Muscle of arm (tissue), 12 donors: ENCODE results near the gene CHST3. TPM values are rescaled to one million over a fixed set of nuclear protein-coding genes. Genes with fewer than 3 reads are reported as not detected.
A peak's percentile ranks its signal among the peaks of the same experiment; 100 is the strongest.

Source experiments
- DNase-seq: peaks from one replicate; pipeline ENCODE4 v3.0.0-alpha.2; 2013
- polyA plus RNA-seq, 12 donors: library from polyadenylated mRNA; unstranded; fragments of 120-200 nt; gene quantifications; one replicate each; pipeline ENCODE4 v1.2.1, GENCODE V29; 2013; ENCODE audit not compliant: insufficient read length in 12 of 12

CHST3 gene
- polyA plus RNA-seq, 12 donors, result 11.2 to 59.4 (median 14.0) TPM

GRCh38 chr10:72009051-72009424 lies 44.8 kb downstream of the CHST3 start:
- no peak for DNase-seq

- peak; percentile 75 for DNase-seq
These were observed 45.4 kb downstream of the CHST3 start for GRCh38 chr10:72009425-72010081.

GRCh38 chr10:72010234-72010973 lies 46.2 kb downstream of the CHST3 start:
- DNase-seq, result no peak

DNA sequence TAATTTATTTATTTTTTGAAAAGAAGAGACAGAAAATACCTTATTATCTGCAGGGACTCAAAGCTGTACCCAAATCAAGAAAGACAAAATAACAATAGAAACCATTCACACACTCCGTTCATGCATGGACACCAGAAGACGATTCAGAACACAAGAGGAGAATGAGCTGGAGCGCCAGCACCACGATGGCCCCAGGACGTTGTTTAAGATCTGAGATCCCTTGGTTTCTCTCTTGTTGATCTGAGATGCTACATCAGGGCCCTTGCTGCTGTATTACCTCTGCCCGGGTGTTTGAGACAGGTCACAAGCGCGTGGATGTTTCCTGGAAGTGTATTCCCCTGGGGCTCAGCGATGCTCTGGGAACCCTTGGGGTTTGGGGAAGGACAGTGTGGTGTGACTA lies 46.8 kb downstream of the CHST3 start:
- no peak for DNase-seq

- DNase-seq, result no peak
These were observed 47.3 kb downstream of the CHST3 start for GRCh38 chr10:72011468-72011867.

DNA sequence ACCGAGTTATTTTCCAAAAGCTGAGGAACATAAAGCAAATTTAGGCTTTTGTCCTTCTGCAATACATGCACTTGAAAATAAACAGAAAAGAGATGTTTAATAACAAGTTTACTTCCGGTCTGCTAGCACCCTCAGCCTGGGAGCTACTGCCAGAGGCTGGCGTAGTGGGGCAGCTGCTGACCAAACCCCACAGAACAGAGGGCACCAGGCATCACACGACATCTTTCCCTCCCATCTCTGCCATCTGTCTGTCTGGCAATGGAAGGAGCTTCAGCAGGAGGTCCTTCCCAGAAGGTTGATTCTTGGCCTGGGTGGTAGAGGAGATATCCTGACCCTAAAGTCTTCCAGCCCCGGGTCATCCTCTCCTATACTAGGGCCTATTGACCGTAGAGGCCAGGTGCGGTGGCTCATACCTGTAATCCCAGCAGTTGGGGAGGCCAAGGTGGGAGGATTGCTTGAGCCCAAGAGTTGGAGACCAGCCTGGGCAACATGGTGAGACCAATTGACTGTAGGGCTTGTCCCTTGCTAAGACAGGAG lies 47.8 kb downstream of the CHST3 start:
- DNase-seq, result no peak

- no peak for DNase-seq
These were observed 48.6 kb downstream of the CHST3 start for GRCh38 chr10:72012796-72013195.

- no peak for DNase-seq
These were observed 49.2 kb downstream of the CHST3 start for GRCh38 chr10:72013202-72013945.

DNA sequence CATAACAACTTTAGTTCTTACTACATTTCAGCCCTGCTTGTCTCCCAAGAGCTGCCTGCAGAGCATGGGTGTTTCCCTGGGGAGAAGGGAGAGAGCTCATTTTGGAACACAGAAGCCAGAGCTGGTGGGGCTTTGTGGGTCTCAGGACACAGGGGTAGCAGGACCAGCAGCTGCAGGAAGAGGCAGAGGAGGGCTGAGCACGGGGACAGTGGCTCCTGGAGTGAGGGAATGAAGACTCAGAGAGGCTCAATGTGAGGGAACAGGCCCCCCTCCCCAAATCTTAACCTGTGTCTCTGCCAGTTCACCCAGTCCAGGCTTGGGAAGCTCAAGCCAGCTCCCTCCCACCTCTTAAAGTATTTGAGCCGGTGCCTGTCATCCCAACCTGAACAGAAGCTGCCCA lies 50.0 kb downstream of the CHST3 start:
- no peak for DNase-seq

DNA sequence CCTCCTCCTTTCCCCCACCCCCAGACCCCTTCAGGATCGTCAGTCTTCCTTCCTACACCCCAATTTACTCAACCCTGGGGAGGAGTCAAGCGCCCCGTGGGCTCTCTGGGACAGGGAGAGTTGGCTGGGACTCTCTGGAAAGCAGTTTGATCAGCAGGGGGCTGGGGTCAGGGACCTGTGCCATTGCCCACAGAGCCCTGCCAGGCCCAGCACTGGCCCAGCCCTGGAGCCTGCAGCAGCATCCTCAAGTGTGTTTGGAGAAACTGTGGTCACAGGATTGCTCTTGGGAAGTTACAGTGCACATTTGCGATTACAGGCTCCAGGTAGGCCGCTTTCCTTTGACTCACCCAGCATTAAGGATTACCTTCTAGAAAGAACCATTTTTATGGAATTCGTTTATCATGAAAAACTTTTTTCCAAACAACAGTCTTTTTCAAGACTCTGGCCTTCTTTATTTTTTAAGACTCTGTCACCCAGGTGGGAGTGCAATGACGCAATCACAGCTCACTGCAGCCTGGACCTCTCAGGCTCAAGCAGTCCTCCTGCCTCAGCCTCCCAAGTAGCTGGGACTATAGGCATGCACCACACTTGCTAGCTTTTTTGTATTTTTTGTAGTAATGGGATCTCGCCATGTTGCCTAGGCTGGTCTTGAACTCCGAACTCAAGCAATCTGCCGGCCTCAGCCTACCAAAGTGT lies 50.7 kb downstream of the CHST3 start:
- no peak for DNase-seq

DNA sequence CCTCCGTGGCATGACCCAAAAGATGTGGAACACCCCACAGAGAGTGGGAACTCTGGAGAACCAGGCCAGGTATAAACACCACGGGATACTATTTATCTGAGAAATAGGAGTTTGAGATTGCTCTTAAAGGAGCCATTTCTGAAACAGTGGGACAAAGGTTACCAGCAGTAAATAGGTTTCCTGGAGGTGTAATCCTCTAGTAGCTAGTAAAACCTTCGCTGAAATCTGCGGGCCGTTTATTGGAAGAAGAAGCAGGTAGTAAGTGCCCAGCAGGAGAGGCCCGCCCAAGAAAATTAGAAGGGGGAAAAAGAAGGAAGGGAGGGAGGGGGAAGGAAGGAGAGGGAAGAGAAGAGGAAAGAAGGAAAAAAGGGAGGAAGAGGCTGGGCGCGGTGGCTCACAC lies 51.6 kb downstream of the CHST3 start:
- DNase-seq, result no peak

- DNase-seq, result no peak
These were observed 52.6 kb downstream of the CHST3 start for GRCh38 chr10:72016608-72017300.

- no peak for DNase-seq
These were observed 55.1 kb downstream of the CHST3 start for GRCh38 chr10:72019085-72019876.

- DNase-seq, result no peak
These were observed 57.0 kb downstream of the CHST3 start for GRCh38 chr10:72020914-72021809.

GRCh38 chr10:72022228-72022627 lies 58.0 kb downstream of the CHST3 start:
- DNase-seq, result no peak

GRCh38 chr10:72024596-72024995 lies 60.4 kb downstream of the CHST3 start:
- no peak for DNase-seq

- DNase-seq, result no peak
These were observed 61.2 kb downstream of the CHST3 start for GRCh38 chr10:72025400-72025799.

DNA sequence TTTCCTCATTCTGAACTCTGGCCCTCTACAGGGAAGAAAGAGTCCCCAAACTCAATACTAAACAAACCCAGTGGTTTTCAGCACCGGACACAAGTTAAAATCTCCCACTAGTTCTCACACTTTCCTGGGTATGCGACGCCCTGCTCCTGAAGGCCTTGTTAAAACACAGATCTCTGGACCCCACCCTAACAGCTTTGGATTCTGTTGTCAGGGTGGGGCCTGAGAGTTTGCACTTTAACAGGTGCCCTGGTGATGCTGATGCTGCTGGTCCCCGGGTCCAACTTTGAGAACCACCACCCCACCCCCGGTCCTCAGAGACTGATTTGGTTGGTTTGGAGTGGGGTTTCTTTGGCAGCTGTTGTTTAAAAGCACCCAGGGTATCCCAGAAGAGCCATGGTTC lies 61.6 kb downstream of the CHST3 start:
- no peak for DNase-seq
